GM19395 (cell line): Measurements from ENCODE around the gene THPO.
"Not testable (repeated sequence)": the region's sequence is repeated elsewhere in the genome, so short reads cannot be mapped to it uniquely, and the experiment has no call there.

Experiments
- ATAC-seq: cut with Tn5 transposase; IDR thresholded peaks from one replicate; pipeline ENCODE4 v1.9.1; 2021; ENCODE audit warnings: mild to moderate bottlenecking, moderate library complexity; ENCODE audit not compliant: unreplicated experiment

Gene THPO

DNA sequence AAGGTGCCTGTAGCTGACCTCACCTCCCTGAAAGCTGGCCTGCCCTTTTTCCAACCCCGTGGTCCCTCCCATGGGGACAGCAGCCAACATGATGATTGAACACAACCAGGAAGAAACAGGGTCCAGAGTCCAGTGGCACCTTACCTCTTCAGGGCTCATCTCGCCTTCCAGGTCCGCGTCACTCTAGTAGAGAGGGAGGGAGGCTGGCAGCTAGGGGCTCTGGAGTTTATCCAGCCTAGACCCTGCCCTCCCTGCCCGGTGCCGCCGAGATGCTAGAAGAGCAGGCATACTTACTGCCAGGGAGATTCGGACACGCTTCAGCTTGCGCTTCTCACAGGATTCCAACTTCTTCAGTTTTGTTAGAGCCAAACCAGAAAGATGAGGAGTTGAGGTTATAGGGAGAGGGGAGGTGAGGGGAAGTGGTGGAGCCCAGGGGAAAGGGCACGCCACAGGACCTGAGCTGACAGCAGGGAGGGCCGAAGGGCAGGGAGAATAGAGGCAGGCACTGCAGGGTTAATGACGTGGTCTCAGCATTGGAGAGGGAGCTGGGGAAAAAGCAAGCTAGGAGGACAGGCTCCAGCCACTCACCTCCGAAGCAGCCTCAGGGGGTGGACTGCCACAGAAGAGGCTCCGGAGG is 25.7 kb downstream of the THPO start:
- no peak for ATAC-seq

DNA sequence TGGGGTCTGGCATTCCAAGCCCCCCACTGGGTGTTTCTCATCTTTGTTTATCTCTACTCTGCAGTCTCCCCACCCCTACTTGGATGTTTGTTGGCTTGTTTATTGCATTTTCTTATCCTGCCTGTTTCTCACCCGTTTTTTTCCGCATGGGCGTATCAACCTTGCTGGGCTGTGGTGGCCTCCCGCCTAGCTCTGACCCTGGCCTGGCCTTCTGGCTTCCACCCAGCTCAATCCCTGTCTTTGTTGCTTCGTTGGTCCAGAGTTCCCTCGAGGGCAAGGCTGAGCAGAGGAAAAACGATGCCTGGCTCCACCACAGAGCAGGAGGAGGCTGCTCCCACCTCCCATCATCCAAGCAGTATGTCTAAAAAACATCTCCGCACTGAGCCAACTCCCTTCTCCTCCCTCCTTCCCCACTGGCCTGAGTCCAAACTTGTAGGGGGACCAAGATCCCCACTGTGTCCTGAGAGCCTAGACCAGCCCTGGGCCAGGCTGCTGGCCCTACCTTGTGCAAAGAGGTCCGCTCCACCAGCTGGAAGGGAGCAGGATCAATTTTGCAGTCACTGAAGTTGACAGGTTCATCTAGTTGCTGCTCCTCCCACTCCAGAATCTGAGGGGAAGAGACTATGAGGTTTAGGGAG is 26.4 kb downstream of the THPO start:
- no peak for ATAC-seq

DNA sequence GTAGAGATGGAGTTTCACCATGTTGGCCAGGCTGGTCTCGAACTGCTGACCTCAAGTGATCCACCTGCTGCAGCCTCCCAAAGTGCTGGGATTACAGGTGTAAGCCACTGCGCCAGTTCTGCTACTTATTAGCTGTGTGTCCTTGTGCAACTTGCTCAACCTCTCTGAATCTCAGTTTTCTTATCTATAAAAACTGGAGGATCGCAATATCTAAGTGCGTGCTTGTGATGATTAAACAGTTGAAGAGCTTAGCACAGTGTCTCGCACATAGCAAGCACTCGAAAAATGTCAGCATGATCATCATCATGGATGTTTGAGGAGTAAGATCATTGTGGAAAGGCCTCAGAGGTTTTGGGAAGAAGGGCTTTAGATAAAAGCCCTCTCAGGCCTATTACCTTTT is 27.4 kb downstream of the THPO start:
- no peak for ATAC-seq

DNA sequence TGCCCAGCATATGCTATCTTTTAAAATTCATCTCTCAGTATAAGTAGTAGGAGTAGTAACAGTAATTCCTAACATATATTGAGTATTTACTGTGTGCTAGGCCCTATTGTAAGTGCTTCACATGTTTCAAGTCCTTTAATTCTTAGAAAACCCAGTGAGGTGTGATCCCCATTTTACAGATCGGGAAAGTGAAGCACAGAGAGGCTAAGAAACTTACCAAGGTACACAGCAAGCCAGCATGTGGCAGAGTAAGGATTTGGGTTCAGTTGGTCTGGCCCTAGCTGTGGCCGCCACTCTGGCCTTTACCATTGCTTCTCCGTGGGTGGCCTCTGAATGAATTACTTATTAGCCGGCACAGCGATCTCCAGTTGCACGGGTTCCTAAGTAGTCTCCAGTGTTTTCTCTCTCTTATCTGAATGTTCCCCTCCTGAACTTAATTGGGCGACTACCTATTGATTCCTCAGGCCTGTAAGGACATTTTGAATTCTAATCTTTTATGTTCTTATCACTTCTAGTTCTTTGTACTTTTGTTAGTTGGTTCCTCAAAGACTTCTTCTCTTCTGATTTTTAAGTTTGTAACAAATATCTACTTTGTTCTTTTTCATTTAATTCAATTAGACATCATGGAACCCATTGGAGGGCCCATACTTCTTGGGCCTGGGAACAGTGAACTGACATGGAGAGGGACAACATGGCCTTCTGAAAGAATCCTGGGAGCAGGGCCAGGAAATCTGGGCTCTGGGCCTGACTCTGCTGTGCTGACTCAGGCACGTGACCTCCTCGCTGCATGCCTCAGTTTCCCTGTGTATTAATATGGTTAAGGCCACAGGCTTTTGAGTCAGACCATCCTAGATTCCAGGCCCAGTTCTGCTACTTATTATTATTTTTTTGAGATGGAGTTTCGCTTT is 28.2 kb downstream of the THPO start:
- no peak for ATAC-seq

DNA sequence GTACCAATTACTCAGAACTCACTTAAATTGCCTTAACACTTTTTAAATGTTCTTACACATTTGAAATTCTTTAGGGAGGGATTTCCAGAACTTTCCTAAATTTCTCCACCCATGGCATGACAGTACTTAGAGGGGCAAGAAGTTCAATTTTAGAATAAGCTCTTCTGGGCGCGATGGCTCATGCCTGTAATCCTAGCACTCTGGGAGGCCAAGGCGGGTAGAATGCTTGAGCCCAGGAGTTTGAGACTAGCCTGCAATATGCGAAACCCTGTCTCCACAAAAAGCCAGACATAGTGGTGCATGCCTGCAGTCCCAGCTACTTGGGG is 30.0 kb downstream of the THPO start:
- ATAC-seq: no peak

DNA sequence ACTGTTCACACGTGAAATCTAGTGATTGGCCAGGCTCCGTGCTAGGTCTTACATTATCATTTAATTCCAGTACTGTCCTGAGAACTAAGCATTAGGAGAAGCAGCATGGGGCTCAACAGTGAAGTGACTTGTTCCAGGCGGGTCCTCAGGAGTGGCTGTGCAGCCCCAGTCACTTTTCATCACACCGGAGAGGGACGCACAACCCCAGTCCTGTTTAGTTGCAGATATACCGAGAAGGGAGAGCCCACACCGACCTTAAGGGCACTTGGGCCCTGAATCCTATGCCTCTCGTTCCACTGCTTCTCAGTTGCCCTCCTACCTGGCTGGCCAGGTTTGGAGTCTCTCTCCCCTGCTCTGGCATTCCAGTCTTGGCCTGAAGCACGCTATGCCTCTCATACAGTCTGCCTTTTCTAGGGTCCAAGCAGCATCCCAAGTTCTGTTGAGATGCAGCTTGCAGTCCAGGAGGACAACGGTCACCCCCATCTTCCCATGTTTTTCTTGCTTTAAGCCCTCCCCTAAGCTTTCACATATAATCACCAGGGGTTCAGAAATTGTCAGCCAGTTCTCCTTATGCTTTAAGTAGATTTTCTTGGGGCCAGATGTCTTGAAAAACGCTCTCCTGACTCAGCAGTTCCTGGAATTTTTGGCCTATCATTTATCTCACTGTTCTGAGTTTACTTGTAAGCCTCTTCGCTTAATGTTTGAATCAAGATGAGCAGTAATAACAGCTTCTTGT is 30.5 kb downstream of the THPO start:
- ATAC-seq: no peak

DNA sequence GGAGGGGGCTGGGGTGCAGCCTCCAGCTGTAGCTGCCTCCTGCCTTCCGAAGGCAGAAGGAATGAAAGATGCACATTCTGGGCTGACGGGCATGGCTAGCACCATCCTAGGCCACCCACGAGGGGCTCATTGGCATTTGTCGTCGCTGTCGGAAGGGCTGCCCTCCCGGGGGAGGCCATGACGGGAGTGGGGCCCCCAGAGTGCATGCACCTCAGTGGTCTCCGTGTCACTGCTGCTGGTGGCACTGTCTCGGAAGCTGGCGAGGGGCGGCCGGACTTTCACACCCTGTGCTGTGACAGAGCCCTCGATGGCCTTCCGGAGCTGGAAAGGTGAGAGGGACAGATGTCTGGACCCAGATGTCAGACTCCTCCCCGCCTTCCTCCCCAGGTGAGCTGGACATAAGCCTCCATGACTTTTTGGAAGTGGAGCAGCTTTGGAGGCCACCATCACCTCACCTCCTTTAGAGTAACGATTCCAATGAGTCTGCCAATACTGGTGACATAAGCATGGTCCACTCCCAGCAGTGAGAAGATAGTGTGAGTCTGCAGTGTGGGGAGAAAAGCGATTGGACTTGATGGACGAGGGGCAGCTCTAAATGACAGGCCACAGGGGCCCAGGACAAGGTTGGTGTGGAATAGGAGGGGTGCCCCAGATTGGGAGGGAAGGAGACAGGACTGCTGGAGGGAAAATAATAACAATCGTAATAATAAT is 31.4 kb downstream of the THPO start:
- no peak for ATAC-seq

DNA sequence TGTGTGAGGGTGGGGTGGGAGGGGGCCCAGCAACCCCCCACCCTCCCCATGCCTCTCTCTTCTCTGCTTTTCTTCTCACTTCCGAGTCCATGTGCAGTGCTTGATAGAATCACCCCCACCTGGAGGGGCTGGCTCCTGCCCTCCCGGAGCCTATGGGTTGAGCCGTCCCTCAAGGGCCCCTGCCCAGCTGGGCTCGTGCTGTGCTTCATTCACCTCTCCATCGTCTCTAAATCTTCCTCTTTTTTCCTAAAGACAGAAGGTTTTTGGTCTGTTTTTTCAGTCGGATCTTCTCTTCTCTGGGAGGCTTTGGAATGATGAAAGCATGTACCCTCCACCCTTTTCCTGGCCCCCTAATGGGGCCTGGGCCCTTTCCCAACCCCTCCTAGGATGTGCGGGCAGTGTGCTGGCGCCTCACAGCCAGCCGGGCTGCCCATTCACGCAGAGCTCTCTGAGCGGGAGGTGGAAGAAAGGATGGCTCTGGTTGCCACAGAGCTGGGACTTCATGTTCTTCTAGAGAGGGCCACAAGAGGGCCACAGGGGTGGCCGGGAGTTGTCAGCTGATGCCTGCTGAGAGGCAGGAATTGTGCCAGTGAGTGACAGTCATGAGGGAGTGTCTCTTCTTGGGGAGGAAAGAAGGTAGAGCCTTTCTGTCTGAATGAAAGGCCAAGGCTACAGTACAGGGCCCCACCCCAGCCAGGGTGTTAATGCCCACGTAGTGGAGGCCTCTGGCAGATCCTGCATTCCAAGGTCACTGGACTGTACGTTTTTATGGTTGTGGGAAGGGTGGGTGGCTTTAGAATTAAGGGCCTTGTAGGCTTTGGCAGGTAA is 32.5 kb downstream of the THPO start:
- no peak for ATAC-seq

DNA sequence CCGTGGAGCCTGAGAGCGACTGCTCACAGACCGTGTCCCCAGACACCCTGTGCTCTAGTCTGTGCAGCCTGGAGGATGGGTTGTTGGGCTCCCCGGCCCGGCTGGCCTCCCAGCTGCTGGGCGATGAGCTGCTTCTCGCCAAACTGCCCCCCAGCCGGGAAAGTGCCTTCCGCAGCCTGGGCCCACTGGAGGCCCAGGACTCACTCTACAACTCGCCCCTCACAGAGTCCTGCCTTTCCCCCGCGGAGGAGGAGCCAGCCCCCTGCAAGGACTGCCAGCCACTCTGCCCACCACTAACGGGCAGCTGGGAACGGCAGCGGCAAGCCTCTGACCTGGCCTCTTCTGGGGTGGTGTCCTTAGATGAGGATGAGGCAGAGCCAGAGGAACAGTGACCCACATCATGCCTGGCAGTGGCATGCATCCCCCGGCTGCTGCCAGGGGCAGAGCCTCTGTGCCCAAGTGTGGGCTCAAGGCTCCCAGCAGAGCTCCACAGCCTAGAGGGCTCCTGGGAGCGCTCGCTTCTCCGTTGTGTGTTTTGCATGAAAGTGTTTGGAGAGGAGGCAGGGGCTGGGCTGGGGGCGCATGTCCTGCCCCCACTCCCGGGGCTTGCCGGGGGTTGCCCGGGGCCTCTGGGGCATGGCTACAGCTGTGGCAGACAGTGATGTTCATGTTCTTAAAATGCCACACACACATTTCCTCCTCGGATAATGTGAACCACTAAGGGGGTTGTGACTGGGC is 33.3 kb downstream of the THPO start:
- ATAC-seq: no peak

DNA sequence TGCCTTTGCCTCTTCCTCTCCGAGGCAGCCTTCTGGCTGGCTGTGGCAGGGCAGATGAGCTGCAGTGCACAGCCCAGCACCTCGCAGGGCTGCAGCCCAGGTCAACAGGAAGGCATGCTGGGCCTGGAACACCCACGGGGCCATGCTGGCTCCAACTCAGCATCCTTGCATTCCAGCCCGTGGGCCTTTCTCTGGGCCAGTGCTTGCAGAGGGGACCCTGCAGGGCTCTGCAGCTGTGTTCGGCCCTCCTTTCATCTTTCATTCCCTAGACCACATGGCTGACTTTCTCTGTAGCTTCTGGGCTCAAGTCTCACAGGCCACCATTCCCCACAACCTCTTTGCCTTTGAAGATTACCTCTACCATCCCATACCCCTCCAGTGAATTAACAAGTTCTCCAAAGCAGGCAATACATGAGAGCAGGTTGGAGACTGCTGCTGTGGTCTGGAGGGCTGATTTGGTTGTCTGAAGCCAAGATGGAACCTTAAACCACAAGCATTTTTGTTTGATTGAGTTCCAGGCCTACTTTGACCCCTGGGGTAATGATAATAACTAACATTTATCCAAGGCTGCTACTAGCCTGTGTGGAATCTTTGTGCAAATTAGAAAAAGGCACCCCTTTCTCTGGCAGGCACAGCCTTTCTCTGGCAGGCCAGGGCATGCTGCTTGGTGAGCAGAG is 34.7 kb downstream of the THPO start:
- ATAC-seq: no peak

DNA sequence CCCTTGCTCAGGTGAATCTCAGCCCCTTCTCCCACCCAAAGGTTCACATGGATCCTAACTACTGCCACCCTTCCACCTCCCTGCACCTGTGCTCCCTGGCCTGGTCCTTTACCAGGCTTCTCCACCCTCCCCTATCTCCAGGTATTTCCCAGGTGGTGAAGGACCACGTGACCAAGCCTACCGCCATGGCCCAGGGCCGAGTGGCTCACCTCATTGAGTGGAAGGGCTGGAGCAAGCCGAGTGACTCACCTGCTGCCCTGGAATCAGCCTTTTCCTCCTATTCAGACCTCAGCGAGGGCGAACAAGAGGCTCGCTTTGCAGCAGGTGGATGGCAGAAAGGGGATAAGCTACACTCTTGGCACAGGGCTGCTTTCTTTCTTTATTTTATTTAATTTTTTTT is 36.1 kb downstream of the THPO start:
- ATAC-seq: no peak

DNA sequence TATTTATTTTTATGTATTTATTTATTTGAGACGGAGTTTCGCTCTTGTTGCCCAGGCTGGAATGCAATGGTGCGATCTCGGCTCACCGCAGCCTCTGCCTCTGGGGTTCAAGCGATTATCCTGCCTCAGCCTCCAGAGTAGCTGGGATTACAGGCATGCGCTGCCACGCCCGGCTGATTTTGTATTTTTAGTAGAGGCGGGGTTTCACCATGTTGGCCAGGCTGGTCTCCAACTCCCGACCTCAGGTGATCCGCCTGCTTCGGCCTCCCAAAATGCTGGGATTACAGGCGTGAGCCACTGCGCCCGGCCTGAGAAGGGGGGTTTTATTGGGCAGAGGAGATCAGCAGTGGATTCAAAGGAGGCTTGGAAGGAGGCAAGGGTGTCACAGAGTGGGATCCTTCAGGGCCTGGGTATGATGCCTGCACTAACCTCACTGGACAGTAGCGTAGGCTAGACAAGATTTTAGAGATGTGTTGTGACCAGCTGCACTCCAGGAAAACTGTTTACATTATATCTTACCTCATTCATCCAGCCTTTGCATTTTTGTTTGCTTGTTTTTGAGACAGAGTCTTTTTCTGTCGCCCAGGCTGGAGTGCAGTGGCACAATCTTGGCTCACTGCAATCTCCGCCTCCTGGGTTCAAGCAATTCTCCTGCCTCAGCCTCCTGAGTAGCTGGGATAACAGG is 38.4 kb downstream of the THPO start:
- ATAC-seq: not testable (repeated sequence)

DNA sequence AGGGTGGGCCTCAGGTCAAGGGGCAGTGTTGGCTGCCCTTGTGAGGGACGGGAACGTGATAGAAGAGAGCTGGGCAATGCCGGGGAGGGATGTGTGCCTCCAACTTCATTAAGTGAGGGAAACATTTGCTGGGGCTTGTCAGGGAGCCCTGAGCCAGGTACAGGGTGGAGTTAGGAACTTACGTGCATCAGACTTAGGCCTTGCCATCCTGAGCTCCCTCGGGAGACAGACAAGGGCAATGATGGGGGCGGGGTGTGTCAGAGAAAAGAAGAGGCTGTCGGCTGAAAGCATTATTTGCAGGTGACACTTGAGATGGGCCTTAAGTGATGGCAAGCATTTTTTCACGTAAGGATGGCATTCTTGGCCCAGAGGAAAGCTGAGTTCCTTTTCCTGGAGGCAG is 39.0 kb downstream of the THPO start:
- no peak for ATAC-seq

DNA sequence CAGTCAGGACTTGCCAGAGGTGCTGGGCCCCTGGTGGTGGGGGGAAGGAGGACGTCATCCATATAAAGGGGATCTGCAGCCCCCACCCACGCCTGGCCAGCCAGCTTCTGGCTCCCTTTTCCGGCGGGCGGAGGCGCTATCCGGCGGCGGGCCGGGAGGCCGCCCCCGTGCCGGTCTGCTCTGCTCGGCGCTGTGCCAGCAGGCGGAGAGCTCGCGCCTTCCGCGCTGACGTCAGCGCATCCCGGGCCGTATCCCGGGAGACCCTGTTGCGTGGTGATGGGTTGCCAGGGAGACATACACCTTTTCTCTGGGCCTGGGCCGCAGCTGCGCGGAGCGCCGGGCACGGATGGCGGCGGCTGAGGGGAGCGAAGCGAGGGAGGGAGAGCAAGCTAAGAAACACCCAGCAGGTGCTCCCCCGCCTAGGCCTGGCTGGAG is 39.5 kb downstream of the THPO start:
- ATAC-seq: no peak

DNA sequence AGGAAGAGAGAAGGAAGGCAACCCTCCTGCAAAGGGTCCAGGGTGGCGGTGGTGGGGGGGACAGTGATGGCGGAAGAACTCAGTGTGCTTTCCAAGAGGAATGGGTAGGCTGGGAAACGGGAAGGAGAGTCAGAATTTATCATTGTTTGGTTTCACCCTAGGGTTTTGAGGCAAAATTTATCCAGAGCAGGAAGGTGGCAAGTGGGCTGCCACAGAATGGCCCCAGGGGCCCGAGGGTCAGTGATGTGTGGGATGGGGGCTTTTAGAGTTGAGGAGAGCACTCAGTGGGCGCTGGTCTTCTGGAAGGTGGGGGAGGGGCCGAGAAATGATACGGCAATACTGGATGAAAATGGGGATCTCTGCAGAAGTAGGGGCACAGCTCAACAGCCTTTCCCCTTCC is 40.0 kb downstream of the THPO start:
- no peak for ATAC-seq

DNA sequence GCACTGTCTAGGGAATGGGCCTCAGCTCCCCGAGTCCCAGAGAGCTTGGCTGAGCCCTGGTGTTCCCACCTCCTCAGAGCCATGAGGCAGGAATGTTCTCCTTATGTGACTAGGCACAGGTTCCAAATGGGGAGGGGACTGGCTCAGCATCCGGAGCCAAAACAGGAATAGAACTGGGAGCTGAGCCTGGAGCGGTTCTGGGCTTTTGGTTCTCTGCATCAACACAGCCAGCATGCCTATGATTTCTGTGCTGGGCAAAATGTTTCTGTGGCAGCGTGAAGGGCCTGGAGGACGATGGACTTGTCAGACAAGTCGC is 40.6 kb downstream of the THPO start, which contains the start of gene FAM131A:
Gene FAM131A (plus strand): TSS at position 202 of the 316 bp plus-strand sequence. CDS start 31 bp downstream, at position 233.
- ATAC-seq: no peak

DNA sequence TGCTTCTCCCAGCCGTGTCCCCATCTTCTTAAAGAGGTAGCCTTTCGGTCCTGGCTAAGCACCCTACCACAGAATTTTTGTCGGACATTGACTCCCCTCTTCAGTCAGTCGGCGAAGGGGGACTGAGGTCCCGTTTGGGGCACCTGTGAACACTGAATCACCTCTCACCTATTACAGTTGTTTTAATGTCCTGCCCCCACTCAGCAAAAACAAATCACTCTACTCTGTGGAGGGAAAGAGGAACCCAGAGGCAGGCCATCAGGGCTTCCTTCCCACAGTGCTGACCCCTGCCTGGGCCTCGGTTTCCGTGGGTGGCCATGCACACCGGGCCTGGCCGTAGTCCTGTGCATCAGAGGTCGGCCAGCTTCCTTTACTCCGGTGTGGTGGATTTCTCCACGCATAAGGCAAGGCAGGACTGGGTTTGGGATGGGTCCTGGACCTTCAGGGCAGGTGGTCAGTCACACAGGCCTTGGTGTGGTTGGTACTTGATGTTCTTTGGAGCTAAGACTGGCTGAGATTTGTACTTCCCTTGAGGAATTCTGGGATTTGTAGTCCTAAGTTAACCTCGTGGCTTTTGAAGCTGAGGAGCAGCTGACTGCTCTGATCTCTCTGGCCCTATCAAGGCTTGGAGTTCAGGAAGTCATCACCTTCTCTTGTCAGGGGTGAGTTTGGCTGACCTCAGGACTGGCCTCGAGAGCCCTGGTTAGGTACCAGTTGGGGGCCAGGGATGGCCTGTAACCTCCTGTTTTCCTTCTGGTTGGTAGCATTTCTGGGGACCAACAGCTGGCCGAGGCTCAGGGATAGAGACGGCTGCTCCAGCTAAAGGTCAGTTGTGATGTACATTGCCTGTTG is 41.2 kb downstream of the THPO start:
- ATAC-seq: no peak
